ENCODE measurements around the gene ZGPAT. TPM values are rescaled to one million over a fixed set of nuclear protein-coding genes. Genes with fewer than 3 reads are reported as not detected.

ZGPAT gene
- total and polyA plus RNA-seq, 2 of the 4 experiments (the other 2 are of a cell fraction) = 13.4 to 20.2 TPM

DNA sequence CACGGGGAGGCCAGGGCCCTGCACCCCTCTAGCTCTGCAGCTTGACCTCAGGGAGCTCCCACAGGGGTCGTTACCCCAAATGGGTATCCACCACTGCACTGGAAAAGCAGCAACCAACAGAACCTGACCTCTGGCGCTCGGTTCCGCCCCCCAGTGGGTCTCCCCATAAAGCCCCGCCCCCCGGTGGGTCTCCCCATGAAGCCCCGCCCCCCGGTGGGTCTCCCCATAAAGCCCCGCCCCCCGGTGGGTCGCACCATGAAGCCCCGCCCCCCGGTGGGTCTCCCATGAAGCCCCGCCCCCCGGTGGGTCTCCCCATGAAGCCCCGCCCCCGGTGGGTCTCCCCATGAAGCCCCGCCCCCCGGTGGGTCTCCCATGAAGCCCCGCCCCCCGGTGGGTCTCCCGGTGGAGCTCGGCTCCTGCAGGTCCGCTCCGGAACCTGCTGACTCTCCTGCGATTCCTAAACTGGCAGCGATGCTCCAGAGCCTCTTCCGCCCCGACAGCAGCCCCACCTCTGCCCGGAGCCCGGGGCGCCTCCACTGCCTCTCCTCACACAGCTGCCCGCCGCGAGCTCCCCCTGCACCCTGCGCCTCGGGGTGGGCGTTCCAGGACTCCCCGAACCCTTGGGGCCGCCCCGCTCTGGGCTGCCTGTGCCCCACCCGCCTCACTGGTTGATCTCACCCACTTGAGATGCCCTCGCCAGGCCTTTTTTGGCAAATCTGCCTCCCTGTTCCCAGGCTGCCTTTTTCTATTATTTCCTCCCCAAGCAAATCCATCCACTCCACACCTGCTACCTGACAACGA is 43.8 kb downstream of the ZGPAT start:
- dilution Hi-C loops (cut with HindIII; ENCODE audit: low sequenced_read_pairs, unreplicated experiment) (no loop called here), intact Hi-C loops (cut with micrococcal nuclease) (no loop called here), in situ Hi-C loops (cut with MboI; ENCODE audit: low sequenced_read_pairs) (no loop called here)
- H4K5ac ChIP-seq (ENCODE audit: low read depth, low read length) = no peak overlapping the region
- no peaks in the 10 kb centered on the region for H3K4me1 ChIP-seq (ENCODE audit: control insufficient read depth, insufficient read depth, low read length)
- peaks cover 0 to 6% of the 10 kb centered on the region in 2 experiments; a peak in 1 of 4 replicates for H3K79me1 ChIP-seq (ENCODE audit: low read depth in 1 of 2, low read length in 2 of 2)
- no peak overlapping the region for H2BK20ac ChIP-seq (ENCODE audit: low read depth, low read length)
- no TSS peak for BruUV-seq (replicated peaks)
- H3K36me3 ChIP-seq (ENCODE audit: control insufficient read depth, insufficient read depth, low read length) = peaks cover 5% of the 10 kb centered on the region; the same call in 1 of the 2 replicates
- no peak overlapping the region for H3K27ac ChIP-seq (ENCODE audit: insufficient read depth, low read length)
- TF ChIP-seq FOS (IDR thresholded peaks at IDR 0.05; ENCODE audit: low read depth, low read length) (no peak), MXI1 (IDR thresholded peaks at IDR 0.05; ENCODE audit: borderline replicate concordance, low read depth, low read length) (no peak), SMC3 (IDR thresholded peaks at IDR 0.05; ENCODE audit: low read depth, low read length) (no peak), RAD21 (IDR thresholded peaks at IDR 0.05; ENCODE audit: low read length) (no peak), NFE2L2 (IDR thresholded peaks at IDR 0.05; ENCODE audit: low read depth, low read length) (no peak), CEBPB (IDR thresholded peaks at IDR 0.05; ENCODE audit: low read depth, low read length) (no peak), MAZ (IDR thresholded peaks at IDR 0.05; ENCODE audit: borderline replicate concordance, low read depth, low read length) (no peak), BHLHE40 (IDR thresholded peaks at IDR 0.05; ENCODE audit: low read depth, low read length) (no peak), CHD1 (IDR thresholded peaks at IDR 0.05; ENCODE audit: low read depth, low read length) (no peak)
- TF ChIP-seq, protein P1, sequence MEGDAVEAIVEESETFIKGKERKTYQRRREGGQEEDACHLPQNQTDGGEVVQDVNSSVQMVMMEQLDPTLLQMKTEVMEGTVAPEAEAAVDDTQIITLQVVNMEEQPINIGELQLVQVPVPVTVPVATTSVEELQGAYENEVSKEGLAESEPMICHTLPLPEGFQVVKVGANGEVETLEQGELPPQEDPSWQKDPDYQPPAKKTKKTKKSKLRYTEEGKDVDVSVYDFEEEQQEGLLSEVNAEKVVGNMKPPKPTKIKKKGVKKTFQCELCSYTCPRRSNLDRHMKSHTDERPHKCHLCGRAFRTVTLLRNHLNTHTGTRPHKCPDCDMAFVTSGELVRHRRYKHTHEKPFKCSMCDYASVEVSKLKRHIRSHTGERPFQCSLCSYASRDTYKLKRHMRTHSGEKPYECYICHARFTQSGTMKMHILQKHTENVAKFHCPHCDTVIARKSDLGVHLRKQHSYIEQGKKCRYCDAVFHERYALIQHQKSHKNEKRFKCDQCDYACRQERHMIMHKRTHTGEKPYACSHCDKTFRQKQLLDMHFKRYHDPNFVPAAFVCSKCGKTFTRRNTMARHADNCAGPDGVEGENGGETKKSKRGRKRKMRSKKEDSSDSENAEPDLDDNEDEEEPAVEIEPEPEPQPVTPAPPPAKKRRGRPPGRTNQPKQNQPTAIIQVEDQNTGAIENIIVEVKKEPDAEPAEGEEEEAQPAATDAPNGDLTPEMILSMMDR (conservative IDR thresholded peaks at IDR 0.05; ENCODE audit: low read depth, low read length) = no peak
- TF ChIP-seq, protein P2, sequence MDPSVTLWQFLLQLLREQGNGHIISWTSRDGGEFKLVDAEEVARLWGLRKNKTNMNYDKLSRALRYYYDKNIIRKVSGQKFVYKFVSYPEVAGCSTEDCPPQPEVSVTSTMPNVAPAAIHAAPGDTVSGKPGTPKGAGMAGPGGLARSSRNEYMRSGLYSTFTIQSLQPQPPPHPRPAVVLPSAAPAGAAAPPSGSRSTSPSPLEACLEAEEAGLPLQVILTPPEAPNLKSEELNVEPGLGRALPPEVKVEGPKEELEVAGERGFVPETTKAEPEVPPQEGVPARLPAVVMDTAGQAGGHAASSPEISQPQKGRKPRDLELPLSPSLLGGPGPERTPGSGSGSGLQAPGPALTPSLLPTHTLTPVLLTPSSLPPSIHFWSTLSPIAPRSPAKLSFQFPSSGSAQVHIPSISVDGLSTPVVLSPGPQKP (IDR thresholded peaks at IDR 0.05; ENCODE audit: borderline replicate concordance, low read depth, low read length) = no peak
- TF ChIP-seq, protein P3, sequence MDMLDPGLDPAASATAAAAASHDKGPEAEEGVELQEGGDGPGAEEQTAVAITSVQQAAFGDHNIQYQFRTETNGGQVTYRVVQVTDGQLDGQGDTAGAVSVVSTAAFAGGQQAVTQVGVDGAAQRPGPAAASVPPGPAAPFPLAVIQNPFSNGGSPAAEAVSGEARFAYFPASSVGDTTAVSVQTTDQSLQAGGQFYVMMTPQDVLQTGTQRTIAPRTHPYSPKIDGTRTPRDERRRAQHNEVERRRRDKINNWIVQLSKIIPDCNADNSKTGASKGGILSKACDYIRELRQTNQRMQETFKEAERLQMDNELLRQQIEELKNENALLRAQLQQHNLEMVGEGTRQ (IDR thresholded peaks at IDR 0.05; ENCODE audit: low read depth, low read length) = no peak
- 0 out of 2 replicates have a peak, but pooled peaks cover 4% of the 10 kb centered on the region for H3K9me1 ChIP-seq (ENCODE audit: insufficient read depth, low read length)
- no peak overlapping the region for H4K8ac ChIP-seq (ENCODE audit: low read depth in 2 of 2, low read length in 2 of 2)
- H3K14ac ChIP-seq (replicated peaks; ENCODE audit: low read depth, low read length) = no peak overlapping the region
- H3K56ac ChIP-seq (ENCODE audit: extremely low read depth, insufficient read depth, low read length) = no peak overlapping the region
- no peak overlapping the region for H2BK15ac ChIP-seq (ENCODE audit: low read depth, low read length)
- H2BK120ac ChIP-seq (ENCODE audit: low read depth, low read length) = no peak overlapping the region
- no peak for ATAC-seq (ENCODE audit: low read depth)
- CTCF ChIA-PET = no interaction called here
- H2AK5ac ChIP-seq (ENCODE audit: low read depth, low read length) = no peak overlapping the region
- H3K18ac ChIP-seq (ENCODE audit: low read depth, low read length) = no peak overlapping the region
- H3K23ac ChIP-seq (ENCODE audit: low read depth, low read length) = no peak overlapping the region
- no peaks in the 10 kb centered on the region for H3K9me3 ChIP-seq (ENCODE audit: control insufficient read depth, insufficient read depth, low read length)
- no peaks in the 10 kb centered on the region; the same call in 1 of the 2 replicates for H4K20me1 ChIP-seq (ENCODE audit: insufficient read depth, low read length)
- peak overlapping the region; percentile 55 for H2AK9ac ChIP-seq (replicated peaks; ENCODE audit: low read depth, low read length, poor library complexity)
- no peak overlapping the region for H3K4me2 ChIP-seq (ENCODE audit: low read depth, low read length)
- H4K91ac ChIP-seq (ENCODE audit: insufficient read depth, low read depth, low read length) = no peak overlapping the region
- H2BK5ac ChIP-seq (ENCODE audit: low read depth, low read length, poor library complexity, severe bottlenecking) = no peak overlapping the region
- DNase-seq = no peak
- no peak overlapping the region for H3K4me3 ChIP-seq (ENCODE audit: insufficient read depth, low read depth, low read length)
- POLR2A ChIA-PET (ENCODE audit: unreplicated experiment) = no interaction called here
- H3K27me3 ChIP-seq (ENCODE audit: control insufficient read depth, insufficient read depth, low read length) = no peaks in the 10 kb centered on the region
- WGBS, 2 experiments (ENCODE audit: extremely low coverage in 2 of 2, insufficient read length in 1 of 2) = 95% methylated on average over 21 of the region's 45 CpGs; no CpG with 5 or more reads in 1 of the 2 experiments
- no peak overlapping the region for H3K4ac ChIP-seq (ENCODE audit: low read depth, low read length)
- H3K9ac ChIP-seq (ENCODE audit: low read depth, low read length) = no peak overlapping the region
- no peak overlapping the region for H2AFZ ChIP-seq (replicated peaks; ENCODE audit: low read length, poor library complexity)

Measured in IMR-90 (cell line).